HG03571 (cell line): ENCODE results near the gene TEK.

Experiments
- ATAC-seq: cut with Tn5 transposase; IDR thresholded peaks from one replicate; pipeline ENCODE4 v1.9.1; 2021; ENCODE audit not compliant: unreplicated experiment

Gene TEK

DNA sequence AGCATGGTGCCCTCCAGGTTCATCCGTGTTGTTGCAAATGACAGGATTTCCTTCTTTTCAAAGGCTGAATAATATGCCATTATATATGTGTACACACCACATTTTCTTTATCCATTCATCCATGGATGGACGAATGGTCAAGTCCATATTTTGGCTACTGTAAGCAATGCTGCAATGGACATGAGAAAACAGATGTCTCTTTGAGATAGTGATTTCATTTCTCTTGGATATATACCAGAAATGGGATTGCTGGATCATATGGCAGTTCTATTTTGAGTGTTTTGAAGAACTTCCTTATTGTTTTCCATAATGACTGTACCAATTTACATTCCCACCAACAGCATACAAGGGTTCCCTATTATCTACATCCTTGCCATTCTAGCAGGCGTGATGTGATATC, 67.9 kb downstream of the TEK start:
- ATAC-seq = no peak

- ATAC-seq = no peak
Observed at GRCh38 chr9:27179245-27179865, 70.3 kb downstream of the TEK start.

GRCh38 chr9:27181381-27181780, 72.4 kb downstream of the TEK start:
- no peak for ATAC-seq

DNA sequence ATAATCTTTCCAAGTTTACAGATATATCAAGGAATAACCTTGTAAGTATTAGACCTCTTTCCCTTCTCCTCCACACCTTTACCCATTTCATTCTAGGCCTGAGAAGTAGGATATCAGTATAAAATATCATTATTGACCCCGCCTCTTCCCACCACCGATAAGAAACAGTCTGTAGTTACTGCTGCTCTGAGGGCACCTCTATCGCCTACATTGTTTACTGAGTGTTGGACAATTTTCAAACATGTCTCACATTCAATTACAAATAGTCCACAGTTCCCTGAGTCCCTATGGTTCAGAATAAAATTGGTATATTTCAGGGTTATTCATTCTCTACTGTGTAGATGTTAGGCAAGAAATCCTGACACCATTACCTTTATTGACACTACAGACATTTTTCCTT, 73.4 kb downstream of the TEK start:
- no peak for ATAC-seq

DNA sequence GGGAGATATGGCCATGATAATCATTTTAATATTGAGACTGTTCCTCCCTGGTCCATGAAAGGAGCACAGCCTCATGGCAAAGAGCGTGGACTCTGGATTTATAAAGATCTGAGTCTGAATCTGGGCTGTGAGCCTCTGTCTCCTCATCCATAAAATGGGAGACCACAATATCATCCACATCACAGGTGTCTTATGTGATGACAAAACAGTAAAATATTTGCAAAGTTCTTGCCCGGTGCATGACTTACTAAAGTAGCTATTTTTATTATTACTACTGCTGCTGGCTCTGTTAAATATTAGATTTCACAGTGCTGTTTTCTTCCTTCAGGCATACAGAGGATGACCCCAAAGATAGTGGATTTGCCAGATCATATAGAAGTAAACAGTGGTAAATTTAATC, 74.1 kb downstream of the TEK start:
- ATAC-seq = no peak

- ATAC-seq = no peak
Observed at GRCh38 chr9:27183701-27184100, 74.7 kb downstream of the TEK start.

DNA sequence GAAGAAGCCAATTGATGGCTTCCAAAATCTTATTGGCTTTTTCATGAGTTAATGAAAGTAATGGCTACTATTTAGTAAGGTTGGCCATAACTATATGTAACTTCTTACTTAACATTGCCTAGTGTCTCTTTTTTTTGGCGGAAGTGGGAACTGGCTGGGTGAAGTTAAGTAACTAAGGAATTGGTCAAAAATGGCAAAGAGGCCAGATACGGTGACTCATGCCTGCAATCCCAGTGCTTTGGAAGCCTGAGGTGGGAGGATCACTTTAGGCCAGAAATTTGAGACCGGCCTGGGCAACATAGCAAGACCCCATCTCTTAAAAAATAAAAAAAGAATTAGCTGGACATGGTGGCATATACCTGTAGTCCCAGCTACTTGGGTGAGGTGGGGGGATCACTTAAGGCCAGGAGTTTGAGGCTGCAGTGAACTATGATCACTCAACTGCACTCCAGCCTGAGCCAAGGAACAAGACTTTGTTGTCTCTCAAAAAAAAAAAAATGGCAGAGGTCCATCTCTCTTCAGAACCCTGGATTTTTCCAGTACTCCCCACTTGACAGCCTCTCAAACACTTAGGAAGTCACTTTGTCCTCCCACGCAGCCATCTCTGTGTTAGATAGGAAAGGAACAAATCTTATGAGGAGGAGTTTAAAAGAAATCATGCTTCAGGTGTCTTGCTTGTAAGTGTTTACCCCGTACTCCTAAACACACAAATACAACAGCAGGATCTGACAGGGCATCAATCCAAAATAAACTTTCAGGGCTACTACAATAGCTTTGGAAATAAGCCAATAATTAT, 75.7 kb downstream of the TEK start:
- ATAC-seq = no peak

DNA sequence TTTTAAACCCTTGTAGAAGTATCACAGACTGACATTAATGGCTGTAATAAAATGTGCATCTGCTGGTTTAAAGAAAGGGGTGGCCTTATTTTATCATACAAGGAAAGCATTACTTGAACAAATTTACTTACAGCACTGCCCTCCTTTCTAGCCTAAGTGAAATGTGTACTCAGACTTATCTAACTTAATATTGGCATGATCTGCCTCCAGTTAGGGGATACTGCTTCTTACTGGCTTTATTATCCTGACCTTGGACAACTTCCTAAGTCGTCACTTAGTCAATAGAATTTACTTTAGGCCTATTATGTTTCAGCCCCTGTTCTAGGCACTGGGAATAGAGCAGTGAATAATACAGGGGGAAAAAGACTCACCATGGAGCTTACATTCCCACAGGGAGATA, 79.4 kb downstream of the TEK start:
- no peak for ATAC-seq

GRCh38 chr9:27189426-27189825, 80.4 kb downstream of the TEK start:
- ATAC-seq = no peak

GRCh38 chr9:27192291-27192960, 83.4 kb downstream of the TEK start:
- no peak for ATAC-seq

- ATAC-seq = no peak
Observed at GRCh38 chr9:27193886-27194285, 84.9 kb downstream of the TEK start.

DNA sequence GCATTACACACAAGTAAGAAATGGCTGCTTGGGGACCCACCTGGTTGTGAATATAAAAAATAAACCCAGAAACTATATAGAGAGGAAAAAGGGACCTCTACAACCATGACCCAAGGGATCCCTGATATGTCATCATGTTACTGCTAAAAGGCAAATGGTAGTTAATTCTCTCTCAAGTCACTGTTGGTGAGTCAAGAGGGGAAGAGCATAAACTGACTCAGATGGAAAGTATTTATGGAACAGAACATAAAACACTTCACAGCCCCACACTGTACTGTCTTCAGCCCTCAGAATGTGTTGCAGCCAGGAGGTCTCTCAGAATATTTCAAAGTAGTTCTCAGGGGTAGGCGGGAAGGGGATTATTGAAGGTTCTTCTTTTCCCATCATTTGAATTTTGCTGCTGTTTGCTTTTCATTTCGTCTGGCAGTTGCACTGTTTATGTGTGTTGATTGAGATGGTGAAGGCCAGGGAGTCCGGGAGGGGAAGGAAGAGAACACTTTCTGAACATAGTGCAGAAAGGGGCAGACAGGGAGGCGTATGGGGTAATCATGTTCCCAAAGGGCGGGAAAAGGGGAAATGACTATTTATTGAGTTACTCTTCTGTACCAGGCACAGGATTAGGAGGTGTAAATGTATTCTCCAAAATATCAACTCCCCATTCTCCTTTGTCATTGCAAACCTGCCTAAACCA, 85.5 kb downstream of the TEK start:
- no peak for ATAC-seq

DNA sequence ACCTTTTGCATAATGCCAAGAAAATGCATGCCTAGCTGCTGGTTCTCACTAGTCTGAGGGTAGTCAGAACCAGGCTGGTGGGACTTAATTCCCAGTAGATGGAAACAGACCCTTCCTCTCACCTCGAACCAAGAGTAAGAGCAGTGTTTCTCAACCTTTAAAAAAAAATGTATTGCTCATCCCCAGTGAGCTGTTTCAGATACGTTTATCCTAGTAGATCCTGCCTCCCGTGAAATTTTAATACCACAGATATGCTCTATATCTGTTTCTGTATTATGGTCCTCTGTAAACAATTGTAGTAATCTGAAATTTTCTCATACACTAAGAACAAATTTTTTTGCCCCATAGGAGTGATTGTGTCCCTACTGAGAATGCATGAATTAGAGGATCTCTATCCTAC, 86.2 kb downstream of the TEK start:
- ATAC-seq = no peak

- ATAC-seq = no peak
Observed at GRCh38 chr9:27196383-27196782, 87.4 kb downstream of the TEK start.

- ATAC-seq = no peak
Observed at GRCh38 chr9:27198190-27198589, 89.2 kb downstream of the TEK start.

DNA sequence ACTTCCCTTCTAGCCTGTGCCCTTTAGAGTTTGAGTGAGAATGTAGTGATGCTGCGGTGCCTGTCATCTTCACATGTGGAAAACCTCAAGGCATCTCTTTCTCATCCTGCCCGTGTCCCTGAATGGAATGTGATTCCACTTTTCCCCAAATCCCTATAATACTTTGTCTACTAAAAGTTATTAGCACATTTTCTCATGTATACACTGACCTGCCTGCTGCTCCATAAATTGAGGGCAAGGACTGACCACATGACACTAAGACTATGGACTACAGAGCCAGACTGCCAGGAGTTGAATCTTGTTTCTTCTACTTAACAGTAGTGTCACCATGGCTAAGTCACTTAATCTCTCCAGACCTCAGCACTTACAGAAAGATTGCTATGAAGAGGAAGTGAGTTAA, 93.0 kb downstream of the TEK start:
- ATAC-seq = no peak

- no peak for ATAC-seq
Observed at GRCh38 chr9:27203783-27204182, 94.8 kb downstream of the TEK start.

DNA sequence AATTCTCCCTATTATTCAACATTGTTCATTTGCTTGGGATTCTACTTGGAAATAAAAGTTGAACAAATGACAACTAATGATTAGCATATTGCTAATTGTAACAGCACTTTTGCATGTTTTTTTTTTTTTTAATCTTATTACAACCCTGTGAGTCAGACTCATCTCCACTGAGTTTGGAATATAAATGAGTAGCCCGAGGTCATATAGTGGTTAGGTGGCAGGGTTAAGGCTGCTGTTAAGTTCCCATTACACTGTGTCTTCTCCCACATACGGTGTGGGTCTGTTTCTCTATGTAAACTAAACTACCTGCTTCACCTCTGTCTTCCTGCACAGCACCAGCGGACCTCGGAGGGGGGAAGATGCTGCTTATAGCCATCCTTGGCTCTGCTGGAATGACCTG, 95.6 kb downstream of the TEK start:
- ATAC-seq = no peak

GRCh38 chr9:27205198-27205597, 96.2 kb downstream of the TEK start:
- ATAC-seq = no peak

DNA sequence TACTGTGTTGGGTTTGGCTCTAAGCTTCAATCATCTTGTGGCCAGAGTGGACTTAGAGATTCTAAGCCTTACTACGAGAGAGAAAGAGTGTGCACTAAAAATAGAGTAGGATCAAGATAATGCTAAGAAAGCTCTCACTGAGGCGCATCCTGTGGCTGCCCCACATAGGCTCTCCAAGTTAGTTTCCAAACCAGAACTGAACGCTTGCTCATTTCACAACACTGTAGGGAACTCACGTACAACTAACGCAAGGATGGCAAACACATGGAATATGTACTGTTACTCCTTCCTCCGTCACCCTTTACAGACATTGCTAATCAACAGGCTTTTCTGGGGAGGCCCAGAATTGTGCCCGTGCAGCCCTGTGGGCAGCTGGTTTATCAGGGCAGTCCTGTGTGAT, 97.0 kb downstream of the TEK start:
- ATAC-seq = no peak

- ATAC-seq = no peak
Observed at GRCh38 chr9:27209034-27209433, 100.0 kb downstream of the TEK start.

DNA sequence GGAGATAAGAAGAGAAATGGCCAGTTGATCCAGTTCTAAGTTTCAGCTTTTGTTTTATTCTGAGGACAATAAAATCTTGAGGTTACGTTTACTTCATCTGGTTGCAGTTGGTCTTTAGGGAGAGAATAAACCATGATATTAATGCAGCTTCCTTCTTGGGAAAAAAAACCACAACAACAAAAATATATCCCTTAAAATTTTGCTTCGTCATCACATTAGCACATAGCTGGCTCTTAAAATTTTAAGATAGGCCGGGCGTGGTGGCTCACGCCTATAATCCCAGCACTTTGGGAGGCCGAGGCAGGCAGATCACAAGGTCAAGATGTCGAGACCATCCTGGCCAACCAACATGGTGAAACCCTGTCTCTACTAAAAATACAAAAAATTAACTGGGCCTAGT, 101.6 kb downstream of the TEK start:
- ATAC-seq = no peak
